ENCODE measurements around the gene CAPN14.

Gene CAPN14

GRCh38 chr2:31227711-31228125 lies 10.4 kb upstream of the CAPN14 start:
- in situ Hi-C loops (cut with HindIII; ENCODE audit: low sequenced_read_pairs), result no loop called here

- in situ Hi-C loops (cut with HindIII; ENCODE audit: low sequenced_read_pairs), result no loop called here
Measured at GRCh38 chr2:31227110-31227509, 9.8 kb upstream of the CAPN14 start.

DNA sequence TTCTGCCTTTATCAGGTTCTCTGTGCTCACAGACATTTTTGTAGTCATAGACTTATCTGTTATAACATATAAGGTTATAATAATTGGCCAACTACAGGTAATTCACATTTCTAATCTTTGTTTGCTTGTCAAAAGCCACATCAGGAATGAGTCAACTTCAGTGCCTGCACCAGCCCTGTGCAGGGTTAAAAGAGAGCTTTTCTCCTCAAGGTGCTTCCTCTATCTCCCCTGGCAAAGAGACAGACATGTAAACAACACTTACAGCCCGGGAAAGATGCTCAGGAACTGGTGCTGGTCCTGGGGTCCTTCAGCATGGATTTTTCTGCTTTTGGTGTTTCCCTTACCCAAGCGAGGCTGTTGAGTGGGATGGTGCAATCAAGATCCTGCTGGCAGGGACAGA lies 9.0 kb upstream of the CAPN14 start:
- in situ Hi-C loops (cut with HindIII; ENCODE audit: low sequenced_read_pairs), result no loop called here

GRCh38 chr2:31223749-31224148 lies 6.4 kb upstream of the CAPN14 start:
- in situ Hi-C loops (cut with HindIII; ENCODE audit: low sequenced_read_pairs), result no loop called here

GRCh38 chr2:31223026-31223425 lies 5.7 kb upstream of the CAPN14 start:
- in situ Hi-C loops (cut with HindIII; ENCODE audit: low sequenced_read_pairs), result no loop called here

DNA sequence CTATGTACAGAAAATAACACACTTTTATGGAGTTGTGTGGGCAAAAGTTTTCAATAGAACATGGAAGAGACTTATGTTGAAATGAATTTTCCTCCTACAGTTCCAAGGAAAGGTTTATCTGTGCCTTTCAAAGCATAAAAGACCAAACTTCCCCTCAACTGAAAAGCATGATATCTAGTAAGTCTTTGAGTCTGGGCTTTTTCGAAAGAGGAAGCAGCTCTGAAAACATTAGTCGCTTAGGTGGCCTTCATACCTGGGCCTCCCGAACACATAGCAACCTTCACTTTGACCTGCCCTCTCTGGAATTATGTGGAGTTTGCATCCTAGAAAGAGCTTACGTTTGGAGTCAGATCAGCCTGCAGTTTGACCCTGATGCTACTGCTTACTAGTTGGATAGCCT lies 4.8 kb upstream of the CAPN14 start:
- in situ Hi-C loops (cut with HindIII; ENCODE audit: low sequenced_read_pairs), result no loop called here

DNA sequence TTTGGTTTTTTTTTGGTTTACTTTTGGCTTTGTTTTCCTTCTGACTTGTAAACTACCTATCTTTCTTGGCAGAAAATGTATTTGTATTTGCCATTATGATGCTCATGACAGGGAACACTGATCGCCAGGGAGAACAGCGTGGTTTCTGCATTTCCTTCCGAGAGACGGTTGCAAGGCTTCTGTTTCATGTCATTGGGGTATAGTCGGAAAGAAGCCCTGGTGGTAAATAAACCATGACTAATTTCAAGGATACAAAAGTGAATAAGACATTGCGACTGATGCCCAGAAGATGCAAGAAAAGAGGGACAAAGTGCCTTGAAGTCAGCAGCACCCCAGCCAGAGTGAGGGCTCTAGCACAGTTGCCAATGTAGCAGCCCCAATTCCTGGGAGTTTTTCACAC lies 4.2 kb upstream of the CAPN14 start:
- in situ Hi-C loops (cut with HindIII; ENCODE audit: low sequenced_read_pairs), result no loop called here

- in situ Hi-C loops (cut with HindIII; ENCODE audit: low sequenced_read_pairs), result loop anchor here (5.0 kb wide), 1 partner anchor 67 kb away; no protein-coding TSS in a partner anchor
Measured at GRCh38 chr2:31219131-31219969, 2.0 kb upstream of the CAPN14 start.

DNA sequence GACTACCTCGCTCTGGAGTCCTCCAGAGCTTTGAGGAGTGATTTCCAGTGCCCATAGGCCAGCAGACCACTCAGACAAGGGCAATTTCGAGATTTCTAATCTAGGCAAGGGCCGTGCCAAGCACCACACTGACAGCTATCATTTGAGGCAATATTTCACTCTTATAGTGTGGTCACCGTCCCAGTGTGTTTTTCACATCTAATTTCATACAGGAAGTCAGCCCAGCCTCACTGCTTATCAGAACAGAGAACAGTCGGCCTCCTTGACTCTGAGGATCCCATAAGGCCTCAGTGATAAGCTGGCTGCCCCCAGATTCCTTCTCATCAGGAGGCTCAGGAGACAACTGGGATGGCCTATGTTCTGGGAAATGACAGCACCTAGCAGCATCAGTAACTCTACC lies 581 bp downstream of the CAPN14 start:
- in situ Hi-C loops (cut with HindIII; ENCODE audit: low sequenced_read_pairs), result loop anchor here (5.0 kb wide), 1 partner anchor 64 kb away; no protein-coding TSS in a partner anchor

- in situ Hi-C loops (cut with HindIII; ENCODE audit: low sequenced_read_pairs), result no loop called here
Measured at GRCh38 chr2:31214444-31214915, 2.8 kb downstream of the CAPN14 start.

DNA sequence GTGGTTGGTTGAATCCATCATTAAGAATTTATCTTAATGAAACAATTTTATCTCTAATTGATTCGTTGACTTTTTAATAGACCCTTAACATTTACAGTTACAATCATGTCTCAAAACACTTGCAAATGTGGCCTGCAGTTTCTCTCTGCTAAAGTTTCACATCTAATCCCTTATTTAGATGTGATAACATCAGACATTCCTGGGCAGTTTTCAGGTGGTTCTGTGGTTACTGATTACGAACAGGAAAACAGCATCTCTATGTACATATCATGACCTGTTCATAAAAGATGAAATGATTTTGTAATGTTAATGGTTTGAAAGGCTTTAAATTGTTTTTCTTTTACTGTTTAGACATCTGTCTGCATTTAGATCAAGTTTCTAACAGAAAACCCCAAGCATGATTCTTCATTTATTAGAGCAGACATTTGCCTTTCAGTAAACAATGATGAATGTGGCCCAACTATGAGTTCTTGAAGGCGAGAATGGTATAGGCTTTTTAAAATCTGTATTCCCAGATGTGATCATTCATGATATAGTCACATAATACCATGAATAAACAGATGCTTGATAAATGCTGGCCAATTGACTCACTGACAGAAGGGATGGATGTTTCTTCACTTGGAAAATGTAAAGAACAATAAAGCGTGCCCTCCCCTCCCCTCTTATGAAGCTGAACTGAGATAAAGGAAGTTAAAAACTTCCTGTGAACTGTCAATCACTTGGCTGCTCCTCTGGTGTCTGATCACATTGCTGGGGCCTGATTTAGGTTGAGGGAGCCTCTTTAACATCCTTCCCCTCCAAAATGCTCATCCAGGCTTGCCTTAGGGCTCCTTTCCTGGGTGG lies 3.5 kb downstream of the CAPN14 start:
- in situ Hi-C loops (cut with HindIII; ENCODE audit: low sequenced_read_pairs), result no loop called here

GRCh38 chr2:31212659-31213600 lies 4.4 kb downstream of the CAPN14 start:
- in situ Hi-C loops (cut with HindIII; ENCODE audit: low sequenced_read_pairs), result no loop called here

DNA sequence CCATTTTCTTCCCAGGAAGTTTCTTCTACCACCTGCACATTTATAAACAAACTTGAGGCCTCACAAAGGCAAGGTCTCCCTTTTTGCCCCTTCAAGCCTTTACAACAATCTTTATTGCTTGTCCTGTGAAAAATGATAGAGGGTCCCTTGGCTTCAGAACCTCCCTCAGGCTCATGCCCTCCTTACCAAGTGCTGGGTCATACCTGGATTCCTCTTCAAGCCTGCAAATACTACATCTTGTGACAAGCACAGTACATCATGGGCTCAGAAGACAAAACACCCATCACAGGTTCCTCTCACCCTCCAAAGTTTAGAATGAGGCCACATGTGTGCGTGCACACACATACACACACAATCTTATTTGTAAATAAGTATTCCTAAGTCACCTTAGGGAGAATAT lies 9.1 kb downstream of the CAPN14 start:
- in situ Hi-C loops (cut with HindIII; ENCODE audit: low sequenced_read_pairs), result no loop called here

DNA sequence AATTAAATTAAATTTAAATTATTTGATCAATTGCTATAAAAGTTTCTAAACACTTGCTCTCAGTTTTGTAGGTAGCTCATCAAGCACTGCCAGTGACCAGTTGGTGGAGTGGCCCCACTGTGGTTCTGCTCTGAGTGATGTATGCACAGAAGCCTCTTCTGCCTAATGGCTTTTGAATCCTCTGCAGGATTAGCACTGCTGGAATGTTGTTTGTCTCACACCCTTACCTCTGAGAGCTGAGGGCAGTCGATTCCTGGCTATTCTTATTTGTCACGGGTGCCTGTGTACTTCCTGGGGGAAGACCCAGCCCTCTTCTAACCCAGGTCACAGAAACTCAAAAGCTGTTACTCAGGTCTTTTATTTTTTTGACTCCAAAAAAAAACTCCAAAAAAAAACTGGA lies 9.5 kb downstream of the CAPN14 start:
- in situ Hi-C loops (cut with HindIII; ENCODE audit: low sequenced_read_pairs), result no loop called here

DNA sequence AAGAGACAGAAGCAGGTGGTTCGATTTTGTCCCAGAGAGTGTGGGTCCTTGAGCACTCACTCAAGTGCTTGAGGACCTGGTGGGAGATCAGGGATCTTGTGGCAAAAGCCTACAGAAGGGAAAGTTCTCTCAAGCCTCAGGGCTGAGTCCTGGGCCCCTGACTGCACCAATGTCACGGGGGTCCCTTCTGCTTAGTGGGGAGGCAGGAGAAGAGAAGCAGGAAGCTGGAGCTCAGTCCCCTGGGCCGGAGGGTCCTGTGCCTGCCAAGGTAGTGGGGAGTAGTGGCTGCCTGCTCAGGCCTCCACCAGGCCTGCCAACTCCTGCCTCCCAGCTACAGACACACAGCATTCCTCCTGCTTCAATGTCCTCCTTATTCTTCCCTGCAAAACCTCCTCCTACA lies 11.7 kb downstream of the CAPN14 start:
- in situ Hi-C loops (cut with HindIII; ENCODE audit: low sequenced_read_pairs), result no loop called here

GRCh38 chr2:31205186-31205585 lies 12.1 kb downstream of the CAPN14 start:
- in situ Hi-C loops (cut with HindIII; ENCODE audit: low sequenced_read_pairs), result no loop called here

DNA sequence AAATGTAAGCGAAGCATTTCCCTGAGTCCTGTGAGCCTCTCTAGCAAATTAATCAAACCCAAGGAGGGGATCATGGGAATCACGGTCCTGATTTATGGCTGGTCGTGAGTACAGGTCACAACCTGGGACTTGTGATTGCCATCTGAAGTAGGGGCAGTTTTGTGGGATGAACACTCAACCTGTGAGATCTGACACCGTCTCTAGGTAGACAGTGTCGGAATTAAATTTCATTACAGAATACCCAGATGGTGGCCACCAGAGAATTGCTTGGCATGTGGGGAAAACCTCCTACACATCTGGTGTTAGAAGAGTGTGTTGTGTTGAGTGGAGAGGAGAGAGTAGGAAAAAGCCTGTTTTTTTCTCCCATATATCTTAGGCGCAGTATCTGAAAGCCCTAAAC lies 12.5 kb downstream of the CAPN14 start:
- in situ Hi-C loops (cut with HindIII; ENCODE audit: low sequenced_read_pairs), result no loop called here

DNA sequence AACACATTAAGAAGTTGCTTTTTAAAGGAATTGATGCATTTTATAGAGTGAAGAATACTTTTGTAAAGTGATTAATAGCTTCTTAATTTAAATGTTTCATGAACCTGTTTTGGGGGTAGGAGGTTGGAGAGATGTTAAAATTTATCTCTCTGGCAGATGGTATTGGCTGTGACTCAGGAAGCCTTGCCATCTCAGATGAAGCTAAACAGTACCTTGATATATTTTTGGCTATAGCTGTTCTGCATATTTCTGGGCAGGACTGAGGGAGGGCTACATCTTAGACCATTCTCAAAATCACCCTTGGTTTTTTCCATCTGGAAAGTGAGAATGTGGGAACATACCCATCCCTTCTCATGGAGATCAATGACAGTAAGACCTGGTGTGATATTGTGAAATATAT lies 13.4 kb downstream of the CAPN14 start:
- in situ Hi-C loops (cut with HindIII; ENCODE audit: low sequenced_read_pairs), result no loop called here

DNA sequence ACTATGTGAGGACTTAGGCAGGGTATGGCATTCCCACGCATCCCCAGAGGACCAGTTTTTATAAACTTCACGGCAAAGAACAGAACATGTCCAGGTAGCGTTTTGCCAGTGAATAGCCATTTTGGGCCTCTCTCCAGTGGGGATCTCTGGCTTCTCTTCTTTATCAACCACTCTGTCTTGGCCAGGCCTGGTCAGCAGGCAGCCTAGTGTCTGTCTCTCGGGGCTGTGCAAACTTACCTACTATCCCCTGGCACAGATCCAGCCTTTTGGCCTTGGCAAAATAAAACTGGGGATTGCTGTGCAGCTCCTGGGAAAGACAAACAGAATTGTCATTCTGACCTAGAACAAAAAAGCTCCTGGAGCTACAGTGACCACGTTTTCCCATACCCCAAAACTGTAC lies 14.5 kb downstream of the CAPN14 start:
- in situ Hi-C loops (cut with HindIII; ENCODE audit: low sequenced_read_pairs), result no loop called here

DNA sequence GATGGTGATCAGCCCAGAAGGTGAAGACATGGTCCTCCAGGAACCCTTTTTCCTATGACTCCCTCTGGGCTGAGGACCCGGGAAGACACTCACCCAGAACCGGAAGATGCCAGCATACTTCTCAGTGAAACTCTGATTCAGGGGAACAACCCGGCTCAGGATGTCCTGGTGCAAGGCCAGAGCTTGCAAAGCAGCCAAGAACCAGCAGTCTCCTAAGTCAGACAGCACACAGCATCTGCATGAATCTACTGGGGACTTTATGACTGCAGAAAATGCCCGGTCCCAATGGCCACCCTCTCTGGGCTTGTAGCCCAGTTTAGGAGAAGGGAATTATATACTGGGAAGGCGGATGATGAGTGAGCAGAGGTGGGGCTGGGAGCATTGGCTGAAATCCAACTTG lies 15.3 kb downstream of the CAPN14 start:
- in situ Hi-C loops (cut with HindIII; ENCODE audit: low sequenced_read_pairs), result no loop called here

GRCh38 chr2:31200972-31201371 lies 16.3 kb downstream of the CAPN14 start:
- in situ Hi-C loops (cut with HindIII; ENCODE audit: low sequenced_read_pairs), result no loop called here
